ENCODE results near the gene MYCBP2.

GRCh38 chr13:77033717-77034302 lies 293.1 kb downstream of the MYCBP2 start:
- TF ChIP-seq CTCF (IDR thresholded peaks at IDR 0.05; ENCODE audit: poor library complexity) (no peak), EZH2 (IDR thresholded peaks at IDR 0.05; ENCODE audit: borderline replicate concordance) (no peak)

Data from hepatocyte (in vitro differentiated cells).